NCI-H146 treated with DMSO at 0.1 percent for 48 hours (cell line): Measurements from ENCODE around the gene ST3GAL3.

ENCODE experiments used
- DNase-seq: peaks from one replicate; lab custom pipeline; 2025; ENCODE audit not compliant: unreplicated experiment; lab: John Stamatoyannopoulos, UW

ST3GAL3 gene

DNA sequence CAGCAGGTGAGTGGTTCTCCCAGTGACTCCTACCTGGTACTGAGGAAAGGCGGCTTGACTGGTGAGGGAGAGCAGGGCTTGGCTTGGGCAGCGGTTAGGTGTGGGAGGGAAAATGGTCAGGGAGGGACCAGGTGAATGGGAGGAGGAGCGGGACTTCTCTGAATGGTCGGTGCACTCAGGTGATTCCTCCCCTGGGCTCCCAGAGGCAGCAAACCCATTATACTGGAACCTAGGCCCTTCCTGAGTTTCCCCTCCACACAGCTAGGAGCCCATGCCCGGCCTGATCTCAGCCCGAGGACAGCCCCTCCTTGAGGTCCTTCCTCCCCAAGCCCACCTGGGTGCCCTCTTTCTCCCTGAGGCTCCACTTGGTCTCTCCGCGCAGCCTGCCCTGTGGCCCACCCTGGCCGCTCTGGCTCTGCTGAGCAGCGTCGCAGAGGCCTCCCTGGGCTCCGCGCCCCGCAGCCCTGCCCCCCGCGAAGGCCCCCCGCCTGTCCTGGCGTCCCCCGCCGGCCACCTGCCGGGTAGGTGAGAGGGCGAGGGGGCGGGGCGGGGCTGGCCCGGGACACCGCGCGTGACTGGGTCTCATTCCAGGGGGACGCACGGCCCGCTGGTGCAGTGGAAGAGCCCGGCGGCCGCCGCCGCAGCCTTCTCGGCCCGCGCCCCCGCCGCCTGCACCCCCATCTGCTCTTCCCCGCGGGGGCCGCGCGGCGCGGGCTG lies 228.5 kb downstream of the ST3GAL3 start:
- peak; percentile 8 for DNase-seq

DNA sequence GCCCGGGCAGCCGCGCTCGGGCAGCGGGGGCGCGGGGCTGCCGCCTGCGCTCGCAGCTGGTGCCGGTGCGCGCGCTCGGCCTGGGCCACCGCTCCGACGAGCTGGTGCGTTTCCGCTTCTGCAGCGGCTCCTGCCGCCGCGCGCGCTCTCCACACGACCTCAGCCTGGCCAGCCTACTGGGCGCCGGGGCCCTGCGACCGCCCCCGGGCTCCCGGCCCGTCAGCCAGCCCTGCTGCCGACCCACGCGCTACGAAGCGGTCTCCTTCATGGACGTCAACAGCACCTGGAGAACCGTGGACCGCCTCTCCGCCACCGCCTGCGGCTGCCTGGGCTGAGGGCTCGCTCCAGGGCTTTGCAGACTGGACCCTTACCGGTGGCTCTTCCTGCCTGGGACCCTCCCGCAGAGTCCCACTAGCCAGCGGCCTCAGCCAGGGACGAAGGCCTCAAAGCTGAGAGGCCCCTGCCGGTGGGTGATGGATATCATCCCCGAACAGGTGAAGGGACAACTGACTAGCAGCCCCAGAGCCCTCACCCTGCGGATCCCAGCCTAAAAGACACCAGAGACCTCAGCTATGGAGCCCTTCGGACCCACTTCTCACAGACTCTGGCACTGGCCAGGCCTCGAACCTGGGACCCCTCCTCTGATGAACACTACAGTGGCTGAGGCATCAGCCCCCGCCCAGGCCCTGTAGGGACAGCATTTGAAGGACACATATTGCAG lies 229.3 kb downstream of the ST3GAL3 start:
- peak; percentile 4 for DNase-seq

DNA sequence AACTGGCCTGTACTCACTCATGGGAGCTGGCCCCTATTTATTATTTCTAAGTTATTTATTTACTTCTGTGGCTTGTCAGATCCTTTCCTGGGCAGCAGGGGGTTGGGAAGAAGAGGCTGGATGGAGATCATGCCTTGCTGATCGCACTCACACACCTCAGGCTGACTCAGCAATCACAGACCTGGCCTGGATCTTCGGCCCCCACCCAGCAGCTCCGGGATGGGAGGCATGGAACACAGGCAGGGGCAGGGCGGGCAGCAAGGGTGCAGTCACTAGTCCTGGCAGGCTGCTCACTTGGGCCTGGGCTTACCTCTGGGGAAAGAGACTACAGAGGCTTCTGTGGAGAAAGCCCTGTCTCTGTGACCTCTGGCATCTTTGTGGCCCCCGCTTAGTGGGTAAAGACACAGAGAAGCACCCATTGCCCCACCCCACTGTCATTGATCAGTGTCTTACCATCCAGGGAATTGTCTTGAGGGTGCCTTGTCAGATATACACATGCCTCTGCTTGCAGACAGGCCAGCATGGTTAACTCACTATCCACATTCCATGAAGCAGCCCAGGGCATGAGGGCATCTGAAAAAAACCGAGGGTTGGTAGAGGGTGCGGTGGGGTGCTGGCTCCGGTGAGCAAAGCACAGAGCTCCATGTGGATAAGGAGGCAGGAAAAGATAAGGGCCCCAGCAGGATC lies 230.0 kb downstream of the ST3GAL3 start:
- DNase-seq = no peak

DNA sequence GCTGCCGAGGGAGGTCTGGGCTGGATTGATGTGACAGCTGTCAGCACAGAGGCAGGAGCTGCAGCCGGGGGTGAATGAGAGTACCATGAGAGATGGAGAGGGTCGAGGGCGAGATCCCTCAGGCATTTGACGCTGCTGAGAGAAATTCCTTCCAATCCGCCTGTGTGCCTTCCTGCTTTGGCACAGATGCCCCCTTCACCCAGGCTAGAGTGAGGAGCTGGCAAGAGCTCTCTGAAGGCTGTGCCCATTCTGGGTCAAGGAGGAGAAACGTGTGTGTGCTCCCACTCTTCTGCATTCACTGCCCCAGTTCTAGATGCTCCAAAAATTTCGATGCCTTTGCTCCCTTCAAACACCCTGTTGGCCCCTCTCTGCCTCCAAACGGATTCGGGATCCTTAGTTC lies 231.0 kb downstream of the ST3GAL3 start:
- no peak for DNase-seq

DNA sequence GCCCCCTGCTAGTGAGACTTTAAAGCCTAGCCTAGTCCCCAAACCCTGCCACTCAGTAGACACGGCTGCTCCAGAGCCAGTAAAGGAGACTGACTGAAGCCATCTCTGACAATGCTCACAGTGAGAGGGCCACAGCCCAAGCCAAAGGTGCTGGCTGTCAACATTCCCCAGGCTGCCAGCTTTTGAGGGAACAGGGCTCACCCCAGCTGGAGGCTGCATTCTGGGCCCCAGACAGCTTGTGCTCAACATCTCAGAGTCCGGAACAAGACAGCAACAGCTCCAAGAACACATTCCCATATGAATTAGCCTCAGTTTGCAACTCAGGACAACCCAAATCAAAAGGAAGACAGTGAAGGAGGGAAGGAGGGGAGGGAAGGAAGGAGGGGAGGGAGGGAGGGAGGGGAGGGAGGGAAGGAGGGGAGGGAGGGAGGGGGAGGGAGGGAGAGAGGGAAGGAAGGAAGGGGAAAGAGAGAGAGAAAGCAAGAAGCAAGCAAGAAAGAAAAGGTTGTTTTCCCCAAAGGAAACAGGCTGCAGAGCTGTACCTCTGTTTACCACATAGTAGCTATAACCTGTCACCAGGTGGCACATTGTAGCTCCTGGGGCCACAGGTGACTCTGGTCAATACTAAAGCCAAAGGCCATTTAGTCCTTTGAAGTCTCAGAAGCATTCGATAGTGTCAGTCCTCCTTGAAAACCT lies 231.7 kb downstream of the ST3GAL3 start:
- DNase-seq = no peak

DNA sequence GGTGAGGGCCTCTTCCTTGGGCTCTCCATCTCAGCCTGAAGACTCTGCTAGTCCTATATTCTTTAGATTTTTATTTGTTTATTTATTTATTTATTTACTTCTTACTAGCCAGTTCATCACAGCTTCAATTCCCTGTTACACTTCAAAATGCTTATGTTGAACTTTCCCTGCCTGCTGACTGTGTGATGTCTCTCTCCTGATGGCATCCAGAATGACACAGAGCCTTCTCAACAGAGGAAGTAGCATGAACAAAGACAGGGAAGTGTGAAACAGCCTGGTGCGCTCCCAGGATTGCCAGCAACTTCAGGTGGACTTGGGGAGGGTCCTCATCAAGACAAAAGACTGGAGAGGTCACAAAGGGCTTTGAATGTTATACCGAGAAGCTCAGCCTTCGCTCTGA lies 235.1 kb downstream of the ST3GAL3 start:
- DNase-seq = no peak

DNA sequence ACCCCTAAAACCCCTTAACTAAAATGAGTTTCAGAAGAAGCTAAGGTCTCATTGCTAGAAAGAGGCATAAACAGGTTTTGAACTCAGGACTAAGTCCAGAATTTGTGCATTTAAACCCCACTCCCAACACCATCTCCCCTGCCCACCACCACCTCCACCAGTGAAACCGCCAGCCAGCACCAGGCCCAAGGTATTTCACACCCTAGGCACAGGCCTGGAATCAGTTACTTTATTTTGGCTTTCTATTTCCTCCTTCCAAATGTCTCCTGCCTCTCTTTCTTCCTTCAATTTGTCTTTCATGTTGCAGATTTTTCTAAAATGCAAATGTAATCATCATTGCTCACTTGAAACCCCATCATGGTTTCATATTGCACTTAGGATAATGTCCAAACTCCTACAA lies 237.5 kb downstream of the ST3GAL3 start:
- no peak for DNase-seq

DNA sequence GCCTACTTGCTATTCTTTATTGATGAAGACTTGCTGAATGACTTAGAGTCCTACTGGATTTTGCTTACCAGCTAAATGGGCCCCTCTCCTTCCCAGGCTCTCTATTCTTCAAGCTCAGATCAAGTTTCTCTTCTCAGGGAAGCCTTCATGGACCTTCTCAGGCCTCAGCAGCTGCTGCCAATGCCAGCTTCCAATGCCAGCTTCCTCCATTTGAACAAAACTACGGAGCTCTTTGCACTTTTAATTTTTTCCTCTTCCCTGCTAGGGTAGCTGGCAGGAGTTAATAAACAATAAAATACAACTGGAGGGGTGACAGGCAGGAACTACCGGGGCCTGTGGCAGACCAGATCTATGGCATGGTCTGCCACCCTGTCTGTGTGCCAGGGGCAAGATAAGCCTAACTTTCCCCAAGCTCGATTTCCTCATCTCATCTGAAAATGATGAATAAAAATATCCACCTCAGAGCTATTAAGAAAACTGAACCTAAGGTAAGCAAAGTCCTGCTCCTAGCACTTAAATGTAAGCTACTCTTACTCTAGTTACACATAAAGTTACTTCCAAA lies 238.4 kb downstream of the ST3GAL3 start:
- DNase-seq = no peak

DNA sequence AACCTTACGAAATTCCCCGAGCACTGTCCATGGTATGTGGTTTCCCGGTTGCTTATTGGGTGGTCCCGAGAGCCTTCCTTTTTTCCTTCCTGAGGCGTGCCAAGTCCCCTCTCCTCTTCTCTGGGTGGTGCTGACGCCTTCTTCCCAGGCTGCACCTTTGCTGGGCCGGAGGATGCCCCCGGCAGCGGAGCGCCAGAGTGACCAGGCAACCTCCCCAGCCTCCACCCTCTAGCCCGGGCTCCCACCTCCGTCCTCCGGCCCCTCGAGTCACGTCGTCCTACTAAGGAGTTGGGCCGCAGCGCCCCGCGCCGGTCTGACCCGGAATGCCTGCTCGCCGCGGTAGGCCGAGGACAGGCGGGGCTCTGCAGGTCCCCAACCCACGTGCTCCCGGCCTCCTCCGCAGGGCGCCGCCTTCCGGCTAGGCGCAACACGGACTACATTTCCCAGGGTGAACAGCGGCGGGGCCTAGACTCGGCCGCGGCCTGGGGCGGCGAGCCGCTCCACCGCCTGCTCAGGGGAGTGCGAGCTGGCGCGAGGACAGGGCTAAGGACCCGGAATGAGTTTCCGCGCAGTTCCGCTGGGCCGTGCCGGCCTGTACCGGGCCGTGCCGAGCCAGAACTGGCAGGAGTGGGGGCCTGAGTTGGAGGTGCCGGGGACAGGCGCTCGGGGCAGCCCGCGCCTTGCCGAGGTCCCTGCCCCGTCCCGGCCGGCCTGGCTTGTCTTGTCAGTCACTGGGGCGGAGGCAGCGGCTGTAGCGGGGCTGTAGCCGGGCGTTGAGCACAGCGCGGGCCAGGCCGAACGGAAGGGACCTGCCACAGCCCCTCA lies 239.1 kb downstream of the ST3GAL3 start, which contains the start of gene IPO13:
Gene IPO13, plus strand, starts transcription at position 715 of the 825 bp plus-strand sequence. CDS start 651 bp downstream, outside the sequence.
- DNase-seq = peak; percentile 75

DNA sequence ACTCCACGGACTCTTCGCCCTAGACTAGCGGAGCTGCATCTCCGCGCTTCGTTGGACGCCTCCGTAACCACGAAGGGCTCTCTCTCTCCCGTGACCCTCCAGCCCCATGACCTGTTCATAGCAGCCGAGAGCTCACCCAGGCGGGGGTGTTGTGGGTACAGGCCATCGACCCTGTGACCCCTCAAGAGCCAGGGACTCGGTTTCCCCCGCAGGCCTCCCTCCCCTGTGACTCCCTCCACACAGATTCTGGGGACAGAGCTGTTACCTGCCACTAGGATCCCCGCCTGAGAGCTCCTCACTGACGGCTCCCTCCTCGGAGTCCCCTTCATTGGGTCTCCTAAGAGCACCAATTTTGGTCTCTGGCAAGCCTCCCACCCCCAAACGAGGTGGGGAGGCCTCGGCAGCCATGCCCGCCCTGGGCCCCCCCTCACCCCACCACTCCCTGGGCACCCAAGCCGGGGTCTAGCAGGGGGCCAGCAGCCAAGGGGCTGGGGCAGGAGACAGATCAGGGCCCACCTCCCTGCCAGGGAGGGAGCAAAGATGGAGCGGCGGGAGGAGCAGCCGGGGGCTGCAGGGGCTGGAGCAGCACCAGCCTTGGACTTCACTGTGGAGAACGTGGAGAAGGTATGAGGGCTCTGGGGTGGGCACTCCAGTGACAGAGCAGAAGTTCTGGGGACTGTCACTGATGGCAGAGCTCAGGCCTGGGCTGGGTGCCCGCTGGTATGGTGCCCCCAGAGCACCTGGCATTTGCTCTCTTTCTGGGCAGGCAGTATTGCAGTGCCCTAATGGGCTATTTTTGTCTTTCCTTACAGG lies 239.9 kb downstream of the ST3GAL3 start:
- DNase-seq = no peak

DNA sequence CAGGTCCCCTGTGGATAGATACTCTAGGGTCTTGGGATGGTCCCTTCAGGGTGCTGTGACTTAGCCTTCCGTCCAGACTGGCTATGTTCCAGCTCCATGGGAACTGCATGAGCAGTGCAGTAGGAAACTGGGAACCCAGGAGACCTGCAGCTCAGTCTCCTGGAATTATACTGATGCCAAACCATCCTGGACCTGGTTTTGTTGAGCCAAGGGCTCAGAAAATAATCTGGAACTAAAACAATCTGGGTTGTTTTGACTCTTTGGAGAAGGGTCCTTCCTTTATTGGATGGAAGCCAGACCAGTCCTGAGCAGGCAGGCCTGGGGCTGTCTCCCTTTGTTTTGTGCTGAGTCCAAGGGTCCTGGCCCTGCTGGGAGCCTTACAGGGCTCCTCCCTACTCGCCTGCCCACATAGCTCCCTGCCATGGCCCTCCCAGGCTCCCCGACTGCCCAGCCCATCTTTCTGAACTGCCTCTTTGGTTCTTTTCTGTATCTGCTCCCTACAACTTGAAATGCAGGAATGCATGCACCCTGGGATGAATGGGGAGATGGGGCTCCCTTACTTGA lies 240.6 kb downstream of the ST3GAL3 start:
- DNase-seq = no peak

DNA sequence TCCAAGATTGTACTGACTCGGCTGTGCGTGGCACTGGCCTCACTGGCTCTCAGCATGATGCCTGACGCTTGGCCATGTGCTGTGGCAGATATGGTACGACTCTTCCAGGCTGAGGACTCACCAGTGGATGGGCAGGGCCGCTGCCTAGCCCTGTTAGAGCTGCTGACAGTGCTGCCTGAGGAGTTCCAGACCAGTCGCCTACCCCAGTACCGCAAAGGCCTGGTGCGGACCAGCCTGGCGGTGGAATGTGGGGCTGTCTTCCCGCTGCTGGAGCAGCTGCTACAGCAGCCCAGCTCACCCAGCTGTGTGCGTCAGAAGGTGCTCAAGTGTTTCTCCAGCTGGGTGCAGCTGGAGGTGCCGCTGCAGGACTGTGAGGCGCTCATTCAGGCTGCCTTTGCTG lies 242.3 kb downstream of the ST3GAL3 start:
- DNase-seq = no peak

DNA sequence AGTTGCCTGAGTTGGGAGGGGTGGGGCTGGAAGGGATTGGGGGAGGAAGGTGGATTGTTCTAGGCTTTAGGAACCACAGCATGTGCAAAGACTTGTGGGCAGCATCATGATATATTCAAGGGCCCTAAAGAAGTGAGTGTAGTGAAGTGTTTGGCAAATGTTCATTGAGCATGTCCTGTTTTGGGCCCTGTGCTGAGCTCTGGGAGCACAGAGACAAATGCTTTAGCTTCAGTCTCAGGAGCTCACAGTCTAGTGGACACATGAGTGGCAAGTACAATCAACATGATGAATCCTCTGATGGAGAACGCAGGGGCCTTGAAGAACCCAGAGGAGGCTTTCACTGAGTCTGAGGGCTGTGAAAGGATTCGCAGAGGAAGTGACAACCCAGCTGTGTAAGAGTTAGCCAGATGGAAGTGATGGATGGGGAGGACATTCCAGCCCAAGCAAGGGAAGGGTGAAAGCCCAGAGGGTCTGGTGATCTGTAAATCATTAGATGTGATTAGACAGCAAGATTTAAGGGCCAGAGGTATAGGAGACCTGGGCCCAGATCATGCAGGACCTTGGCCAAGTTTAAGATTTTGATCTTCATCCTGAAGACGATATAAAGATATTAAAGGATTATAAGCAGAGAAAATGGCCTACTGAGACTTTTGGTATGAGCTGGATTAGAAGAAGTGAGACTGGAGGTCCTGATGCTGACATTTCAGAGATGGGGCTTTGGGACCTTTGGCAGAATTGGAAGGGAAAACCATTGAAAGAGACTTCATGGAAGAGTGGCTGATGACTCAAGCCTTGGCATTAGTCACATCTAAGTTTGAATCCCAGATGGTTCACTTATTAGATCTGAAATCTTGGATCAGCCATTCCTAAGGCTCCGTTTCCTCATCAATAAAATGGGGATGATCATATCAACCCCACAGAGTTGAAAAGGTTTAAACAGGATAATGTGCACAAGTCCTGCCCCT lies 244.0 kb downstream of the ST3GAL3 start:
- DNase-seq = no peak

DNA sequence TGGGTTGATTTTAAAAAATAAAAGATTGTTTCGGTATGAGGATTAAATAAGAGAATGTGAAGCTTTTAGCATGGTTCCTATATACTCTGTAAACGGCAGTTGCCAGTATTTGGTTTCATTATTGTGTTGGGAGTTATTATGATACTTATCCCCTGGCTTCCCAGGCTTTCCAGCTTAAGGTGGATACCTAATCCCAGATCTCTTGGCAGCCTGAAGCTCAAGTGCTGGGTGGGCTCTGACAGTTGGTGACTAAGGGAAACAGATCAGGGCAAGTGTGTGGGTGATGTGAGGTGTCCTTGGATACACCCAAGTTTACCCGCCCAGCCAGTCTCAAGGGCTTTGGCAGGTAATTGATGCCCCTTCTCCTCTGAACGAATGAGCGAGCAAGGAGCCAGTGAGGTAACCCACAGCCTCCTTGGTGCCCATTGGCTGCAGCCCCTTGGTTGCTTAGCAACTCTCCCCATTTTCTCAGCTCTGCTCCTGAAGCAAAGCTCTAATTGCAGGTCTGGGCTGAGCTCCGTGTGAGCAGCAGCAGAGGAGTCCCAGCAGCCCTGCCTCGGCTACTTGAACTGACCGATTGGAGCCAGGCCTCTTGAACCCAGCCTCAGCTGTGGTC lies 245.5 kb downstream of the ST3GAL3 start:
- DNase-seq = no peak

DNA sequence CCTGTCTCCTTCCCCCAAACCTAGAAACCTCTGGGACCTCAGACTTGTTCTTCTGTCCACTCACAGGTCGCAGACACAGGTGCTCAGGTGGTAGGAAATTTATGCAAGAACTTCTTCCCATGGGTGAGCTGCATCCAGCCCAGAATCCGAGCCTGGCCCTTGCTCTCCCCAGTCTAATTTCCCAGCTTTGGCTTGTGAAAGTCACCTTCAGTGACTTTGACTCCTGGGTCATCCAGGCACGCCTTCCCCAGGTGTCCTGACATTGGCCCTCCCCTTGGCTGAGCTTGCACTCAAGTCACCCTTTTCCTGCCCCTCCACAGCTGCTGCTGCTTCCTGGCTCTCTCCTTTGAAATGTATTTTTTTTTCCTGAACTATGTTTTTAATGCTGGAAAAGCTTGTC lies 246.0 kb downstream of the ST3GAL3 start:
- DNase-seq = no peak

DNA sequence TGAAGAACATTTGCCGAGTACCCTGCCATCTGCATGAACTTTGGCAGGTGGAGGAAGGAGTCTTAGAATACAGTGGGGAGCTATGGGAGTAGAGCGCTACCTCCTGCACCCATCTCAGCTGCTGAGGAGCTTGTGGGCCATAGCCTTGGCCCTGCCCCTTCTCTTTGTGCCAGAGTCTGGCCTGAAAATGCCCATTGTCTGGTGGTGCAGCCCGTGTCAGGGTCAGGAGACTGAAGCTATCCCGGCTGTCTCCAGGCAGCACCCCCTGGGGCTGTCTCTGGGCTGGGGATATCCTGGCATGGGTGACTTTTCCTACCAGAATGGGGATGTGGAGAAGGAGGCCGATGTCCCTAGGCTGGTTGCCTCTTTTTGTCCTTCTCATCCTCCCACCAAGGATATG lies 246.7 kb downstream of the ST3GAL3 start:
- no peak for DNase-seq

DNA sequence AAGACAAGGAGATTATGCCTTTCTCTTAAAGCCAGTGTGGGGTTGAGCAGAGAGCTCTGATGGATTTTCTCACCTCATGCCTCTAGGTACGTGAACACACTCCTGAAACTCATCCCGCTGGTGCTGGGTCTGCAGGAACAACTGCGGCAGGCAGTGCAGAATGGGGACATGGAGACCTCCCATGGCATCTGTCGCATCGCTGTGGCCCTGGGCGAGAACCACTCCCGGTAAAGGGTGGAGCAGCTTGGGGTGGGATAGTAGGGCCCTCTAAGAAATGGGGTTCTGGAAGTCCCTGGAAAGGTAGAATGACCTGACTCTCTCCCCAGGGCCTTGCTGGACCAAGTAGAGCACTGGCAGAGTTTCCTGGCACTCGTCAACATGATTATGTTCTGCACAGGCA lies 248.9 kb downstream of the ST3GAL3 start:
- DNase-seq = no peak
